Left colon (tissue), 2 donors: ENCODE results near the gene TMEM52B. TPM values are rescaled to one million over a fixed set of nuclear protein-coding genes. Genes with fewer than 3 reads are reported as not detected.
"Not testable (repeated sequence)": the region's sequence is repeated elsewhere in the genome, so short reads cannot be mapped to it uniquely, and the experiment has no call there.

Experiments used
- ATAC-seq: fragments of 200-7000 bp; cut with Tn5 transposase; one replicate; pipeline ENCODE4 v1.9.1; 2020; ENCODE audit warnings: mild to moderate bottlenecking, moderate library complexity
- DNase-seq, 2 donors: peaks; one replicate each; pipeline ENCODE4 v3.0.0-alpha.2; 2020
- intact Hi-C, 2 donors: fragments of 100-400 bp; cut with DNase I in 1 of 2; cut with micrococcal nuclease in 1 of 2; formaldehyde crosslinking; loops; one replicate each; pipeline versions ENCODE4 v1.11.2 to v1.14.0; 2022; cut with DNase I, micrococcal nuclease
- total RNA-seq, 2 donors: library from RNA; stranded (reverse); fragmentation: NEBNext Ultra II Directional; extraction: Animal tissue kit (Norgen Biotek cat#: 25700); gene quantifications; one replicate each; pipeline ENCODE4 v1.2.1, GENCODE V29; 2021
- donor health status: DM: no; HTN: no; CAD: no.
- donor health status: DM: yes; HTN: yes; CAD: no.

The TMEM52B gene
- total RNA-seq, 2 donors from 2014 or later: not detected

DNA sequence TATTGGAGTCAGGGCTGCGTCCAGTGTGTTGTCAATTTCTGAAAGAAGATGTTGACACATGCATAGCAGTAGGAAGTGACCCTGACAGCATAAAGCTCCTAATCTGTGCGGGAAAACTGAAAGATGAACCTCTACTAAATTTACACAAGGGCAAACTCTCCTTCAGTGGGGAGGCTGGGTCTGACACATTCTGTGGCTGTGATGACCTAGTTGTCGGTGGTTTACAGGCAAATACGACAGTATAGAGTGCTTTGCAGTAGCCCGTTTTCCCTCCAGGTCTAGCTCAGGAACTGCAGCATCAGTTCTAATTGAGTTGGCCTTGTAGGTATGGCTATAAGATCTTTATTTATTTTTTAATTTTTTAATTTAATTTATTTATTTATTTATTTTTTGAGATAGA is 19.0 kb downstream of the TMEM52B start:
- intact Hi-C loops: no loop called here
- DNase-seq: no peak
- no peak for ATAC-seq

GRCh38 chr12:10204495-10204894 is 25.7 kb downstream of the TMEM52B start:
- DNase-seq, ATAC-seq, intact Hi-C loops: not testable (repeated sequence)

DNA sequence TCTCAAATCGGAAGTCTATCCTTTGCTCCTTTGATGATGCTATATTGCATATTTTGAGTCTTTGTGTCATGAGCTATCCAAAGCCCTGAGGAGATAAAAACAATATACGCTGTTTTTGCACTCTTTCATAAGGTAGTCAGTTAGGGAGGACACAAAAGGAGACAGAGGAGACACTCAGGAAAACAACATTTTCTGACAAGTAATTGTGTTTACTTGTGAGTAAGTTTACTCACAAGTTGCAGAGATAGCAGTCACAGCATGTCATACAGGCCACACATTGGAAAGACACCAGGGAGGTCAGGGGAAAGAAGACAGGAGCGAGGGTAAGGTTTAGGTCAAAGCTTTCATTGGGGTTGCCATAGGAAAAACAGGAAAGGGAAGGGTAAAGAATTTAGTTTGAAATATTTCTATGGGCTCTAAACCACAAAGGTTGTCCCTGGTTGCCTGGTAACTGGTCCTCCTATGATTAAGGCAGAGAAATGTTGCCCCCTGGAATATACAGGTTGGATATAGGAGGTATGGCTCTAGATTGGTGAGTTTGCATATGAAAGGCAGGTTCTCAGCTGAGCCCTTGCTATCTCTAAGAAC is 26.5 kb downstream of the TMEM52B start:
- intact Hi-C loops: no loop called here
- no peak for DNase-seq
- no peak for ATAC-seq

GRCh38 chr12:10207136-10207535 is 28.3 kb downstream of the TMEM52B start:
- DNase-seq (no peak), ATAC-seq (no peak)
- intact Hi-C loops: no loop called here

GRCh38 chr12:10210225-10210624 is 31.4 kb downstream of the TMEM52B start:
- DNase-seq: no peak
- no peak for ATAC-seq
- intact Hi-C loops: no loop called here

- DNase-seq: peak in 1 of 2 donors; percentile 13
- ATAC-seq: no peak
- intact Hi-C loops: no loop called here
These were observed 32.5 kb downstream of the TMEM52B start for GRCh38 chr12:10211101-10211939.

DNA sequence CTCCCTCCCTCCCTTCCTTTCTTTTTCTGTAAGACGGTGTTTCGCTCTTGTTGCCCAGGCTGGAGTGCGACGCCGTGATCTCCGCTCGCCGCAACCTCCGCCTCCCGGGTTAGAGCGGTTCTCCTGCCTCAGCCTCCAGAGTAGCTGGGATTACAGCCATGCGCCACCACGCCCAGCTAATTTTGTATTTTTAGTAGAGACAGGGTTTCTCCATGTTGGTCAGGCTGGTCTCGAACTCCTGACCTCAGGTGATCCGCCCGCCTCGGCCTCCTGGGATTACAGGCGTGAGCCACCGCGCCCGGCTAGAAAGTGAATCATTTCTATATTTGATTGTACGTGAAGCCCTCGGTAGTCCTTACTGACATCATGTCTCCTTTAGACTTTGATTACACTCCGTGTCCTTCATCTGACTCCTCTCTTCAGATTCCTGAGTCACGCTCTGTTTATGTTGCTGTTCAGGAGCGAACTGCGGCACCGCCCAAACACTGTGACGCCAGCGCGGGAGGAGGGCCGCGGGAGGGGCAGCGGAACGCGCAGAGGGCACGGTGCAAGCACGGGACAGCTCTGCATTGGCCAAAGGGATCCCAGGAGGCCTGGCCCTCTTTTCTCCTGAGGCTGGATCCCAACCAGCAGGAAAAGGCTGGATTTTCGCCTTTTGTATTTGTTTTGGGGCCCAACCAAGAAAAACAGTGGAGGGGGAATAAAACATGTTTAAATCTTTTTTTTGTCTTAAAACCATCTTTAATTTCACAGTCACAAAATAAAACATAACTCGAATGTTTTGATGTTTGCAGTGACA is 33.3 kb downstream of the TMEM52B start:
- ATAC-seq (peak; percentile 92), DNase-seq (peak; percentile 96 to 98)
- intact Hi-C loops: no loop called here

DNA sequence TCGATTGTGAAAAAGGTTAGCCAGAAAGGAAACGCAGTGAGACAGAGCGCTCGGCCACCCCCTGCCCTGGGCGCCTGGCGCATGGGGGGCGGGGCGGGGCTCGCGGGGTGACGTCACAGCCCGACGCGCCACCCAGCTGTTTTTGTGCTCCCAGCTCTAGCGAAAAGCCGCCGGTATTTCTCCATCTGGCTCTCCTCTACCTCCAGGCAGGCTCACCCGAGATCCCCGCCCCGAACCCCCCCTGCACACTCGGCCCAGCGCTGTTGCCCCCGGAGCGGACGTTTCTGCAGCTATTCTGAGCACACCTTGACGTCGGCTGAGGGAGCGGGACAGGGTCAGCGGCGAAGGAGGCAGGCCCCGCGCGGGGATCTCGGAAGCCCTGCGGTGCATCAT is 33.9 kb downstream of the TMEM52B start, which contains the start of gene GABARAPL1:
Gene GABARAPL1 (plus strand): TSS at position 139 of the 393 bp plus-strand sequence. CDS start 253 bp downstream, at position 392.
- ATAC-seq (peak; percentile 76), DNase-seq (peak; percentile 81 to 86)
- intact Hi-C loops: no loop called here

- ATAC-seq: peak; percentile 44
- intact Hi-C loops: no loop called here
- DNase-seq: peak; percentile 70 to 76
These were observed 34.6 kb downstream of the TMEM52B start for GRCh38 chr12:10213168-10214135.

GRCh38 chr12:10214136-10214894 is 35.5 kb downstream of the TMEM52B start:
- no peak for ATAC-seq
- intact Hi-C loops: no loop called here
- no peak for DNase-seq

GRCh38 chr12:10214895-10215267 is 36.0 kb downstream of the TMEM52B start:
- ATAC-seq (no peak), DNase-seq (no peak)
- intact Hi-C loops: no loop called here

DNA sequence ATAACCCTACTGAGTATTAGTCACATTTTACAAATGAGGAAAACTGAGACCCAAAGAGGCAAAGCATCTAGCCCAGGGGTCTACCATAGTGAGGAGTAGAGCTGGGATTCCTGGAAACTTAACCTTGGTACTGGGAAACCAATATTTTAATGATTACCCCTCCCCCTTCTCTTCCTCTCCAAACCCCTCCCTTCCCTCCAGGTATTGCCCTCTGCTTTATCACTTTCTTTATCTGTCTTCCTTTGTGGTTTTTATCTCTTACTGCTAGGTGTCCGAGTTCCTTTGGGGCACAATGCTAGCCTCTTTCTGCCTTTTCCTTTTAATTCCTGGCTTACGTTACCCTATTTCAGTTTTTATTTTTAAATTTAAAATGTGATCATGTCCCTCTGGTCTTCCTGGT is 36.6 kb downstream of the TMEM52B start:
- DNase-seq: no peak
- no peak for ATAC-seq
- intact Hi-C loops: no loop called here

DNA sequence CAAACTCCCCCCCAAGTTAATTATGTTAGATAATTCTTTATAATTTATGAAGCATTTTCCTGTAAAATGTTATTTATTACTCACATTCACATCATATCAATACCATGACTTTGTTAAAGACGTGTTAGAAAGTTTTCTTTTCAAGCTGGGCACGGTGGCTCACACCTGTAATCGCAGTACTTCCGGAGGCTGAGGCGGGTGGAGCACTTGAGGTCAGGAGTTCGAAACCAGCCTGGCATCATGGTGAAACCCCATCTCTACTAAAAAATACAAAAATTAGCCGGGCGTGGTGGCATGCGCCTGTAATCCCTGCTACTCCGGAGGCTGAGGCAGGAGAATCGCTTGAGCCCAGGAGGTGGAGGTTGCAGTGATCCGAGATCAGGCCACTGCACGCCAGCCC is 37.1 kb downstream of the TMEM52B start:
- ATAC-seq, DNase-seq, intact Hi-C loops: not testable (repeated sequence)

- intact Hi-C loops: no loop called here
- ATAC-seq (no peak), DNase-seq (no peak)
These were observed 39.2 kb downstream of the TMEM52B start for GRCh38 chr12:10218021-10218420.

GRCh38 chr12:10220398-10221077 is 41.7 kb downstream of the TMEM52B start:
- intact Hi-C loops: no loop called here
- DNase-seq (peak in 1 of 2 donors; percentile 11), ATAC-seq (no peak)

DNA sequence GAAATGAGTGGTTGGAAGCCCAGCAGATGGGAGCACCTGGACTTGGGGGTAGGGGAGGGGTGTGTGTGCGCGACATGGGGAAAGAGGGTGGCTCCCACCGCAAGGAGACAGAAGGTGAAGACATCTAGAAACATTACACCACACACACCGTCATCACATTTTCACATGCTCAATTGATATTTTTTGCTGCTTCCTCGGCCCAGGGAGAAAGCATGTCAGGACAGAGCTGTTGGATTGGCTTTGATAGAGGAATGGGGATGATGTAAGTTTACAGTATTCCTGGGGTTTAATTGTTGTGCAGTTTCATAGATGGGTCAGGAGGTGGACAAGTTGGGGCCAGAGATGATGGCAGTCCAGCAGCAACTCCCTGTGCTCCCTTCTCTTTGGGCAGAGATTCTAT is 43.0 kb downstream of the TMEM52B start:
- ATAC-seq (no peak), DNase-seq (no peak)
- intact Hi-C loops: no loop called here

DNA sequence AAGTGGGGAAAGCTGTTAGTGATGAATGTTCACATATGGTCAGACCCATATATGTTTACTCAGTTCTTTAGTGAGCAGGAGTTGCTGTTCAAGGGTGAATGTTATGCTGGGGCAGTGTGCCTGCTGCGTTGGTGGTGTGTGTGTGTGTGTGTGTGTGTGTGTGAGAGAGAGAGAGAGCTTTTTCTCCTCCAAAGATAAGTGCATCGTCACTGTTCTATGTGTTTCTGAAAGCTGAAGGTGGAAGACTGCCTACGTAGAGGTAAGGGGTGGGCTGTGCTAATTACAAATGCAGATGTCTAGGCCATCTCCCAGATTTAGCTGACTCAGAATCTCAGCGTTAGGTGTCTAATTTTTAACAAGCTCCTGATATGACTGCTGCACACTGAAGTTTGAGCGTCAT is 44.4 kb downstream of the TMEM52B start:
- intact Hi-C loops: no loop called here
- DNase-seq (no peak), ATAC-seq (no peak)
